Osteocyte (in vitro differentiated cells): Measurements from ENCODE around the gene CORO1C. TPM values are rescaled to one million over a fixed set of nuclear protein-coding genes. Genes with fewer than 3 reads are reported as not detected.

Source experiments
- DNase-seq: peaks from one replicate; pipeline ENCODE4 v3.0.0; 2021; ENCODE audit warnings: mixed read lengths; ENCODE audit not compliant: unreplicated experiment; ENCODE audit errors: extremely low spot score
- H3K27ac Mint-ChIP-seq: one replicate; pipeline ENCODE4 v1.8.0; 2021; ENCODE audit warnings: mild to moderate bottlenecking, mixed read lengths; ENCODE audit not compliant: unreplicated experiment
- H3K27me3 Mint-ChIP-seq: one replicate; pipeline ENCODE4 v1.8.0; 2021; ENCODE audit warnings: mixed read lengths; ENCODE audit not compliant: unreplicated experiment
- H3K36me3 Mint-ChIP-seq: one replicate; pipeline ENCODE4 v1.8.0; 2021; ENCODE audit warnings: mixed read lengths; ENCODE audit not compliant: unreplicated experiment
- H3K4me1 Mint-ChIP-seq: one replicate; pipeline ENCODE4 v1.8.0; 2021; ENCODE audit warnings: mixed read lengths; ENCODE audit not compliant: unreplicated experiment
- H3K4me3 Mint-ChIP-seq: one replicate; pipeline ENCODE4 v1.8.0; 2021; ENCODE audit warnings: mild to moderate bottlenecking, moderate library complexity, mixed read lengths; ENCODE audit not compliant: unreplicated experiment
- H3K9me3 Mint-ChIP-seq: one replicate; pipeline ENCODE4 v1.8.0; 2021; ENCODE audit warnings: mixed read lengths; ENCODE audit not compliant: unreplicated experiment
- total RNA-seq: library from RNA; stranded (reverse); gene quantifications from 2 replicates; pipeline ENCODE4 v1.2.1, GENCODE V29; 2021
- TF ChIP-seq, protein P1 (sequence below): fragments of 200-600 bp; sonication (generic); IDR thresholded peaks from 2 replicates; pipeline ENCODE4 v1.5.0; 2021; ENCODE audit warnings: antibody characterized with exemption, mild to moderate bottlenecking, moderate library complexity

CORO1C gene
- total RNA-seq, 1 donor from 2014 or later = 234 TPM

DNA sequence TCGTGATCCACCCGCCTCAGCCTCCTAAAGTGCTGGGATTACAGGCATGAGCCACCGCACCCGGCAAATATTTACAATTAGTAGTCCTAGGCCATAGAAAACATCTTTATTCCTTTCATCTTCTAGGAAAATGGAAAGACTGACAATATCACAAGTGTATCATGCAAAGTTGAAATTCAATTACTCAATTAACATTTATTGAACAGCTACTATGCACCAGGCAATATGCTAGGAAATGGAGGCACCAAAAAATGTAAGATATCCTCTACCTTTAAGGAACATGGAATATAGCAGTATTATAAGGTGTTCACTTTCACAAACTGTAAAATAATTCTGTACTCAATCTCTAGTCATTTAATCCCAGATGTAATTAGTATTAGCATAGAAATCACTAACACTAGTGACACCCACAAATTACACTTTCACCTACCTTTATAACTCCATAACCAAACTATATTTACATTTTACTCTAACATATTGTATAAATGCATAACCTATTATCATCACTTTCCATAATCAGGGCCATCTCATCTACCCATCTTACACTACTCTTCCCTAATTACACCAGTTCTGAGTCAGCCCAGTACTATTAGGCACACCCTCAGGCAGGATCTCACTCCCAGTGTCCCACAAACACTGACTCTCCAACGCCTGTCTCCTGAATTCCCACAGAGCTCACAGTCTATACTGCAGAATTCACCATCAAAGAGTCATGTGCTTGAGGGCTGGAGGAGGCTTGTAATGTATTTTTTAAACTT, 10.4 kb downstream of the CORO1C start:
- Mint-ChIP-seq H3K9me3 (no peaks in the 10 kb centered on the region), H3K4me1 (peaks cover 85% of the 10 kb centered on the region), H3K4me3 (peak overlapping the region; percentile 14), H3K27ac (peak overlapping the region; percentile 91), H3K36me3 (peaks cover 9% of the 10 kb centered on the region), H3K27me3 (no peaks in the 10 kb centered on the region)
- no peak for DNase-seq
- TF ChIP-seq, protein P1, sequence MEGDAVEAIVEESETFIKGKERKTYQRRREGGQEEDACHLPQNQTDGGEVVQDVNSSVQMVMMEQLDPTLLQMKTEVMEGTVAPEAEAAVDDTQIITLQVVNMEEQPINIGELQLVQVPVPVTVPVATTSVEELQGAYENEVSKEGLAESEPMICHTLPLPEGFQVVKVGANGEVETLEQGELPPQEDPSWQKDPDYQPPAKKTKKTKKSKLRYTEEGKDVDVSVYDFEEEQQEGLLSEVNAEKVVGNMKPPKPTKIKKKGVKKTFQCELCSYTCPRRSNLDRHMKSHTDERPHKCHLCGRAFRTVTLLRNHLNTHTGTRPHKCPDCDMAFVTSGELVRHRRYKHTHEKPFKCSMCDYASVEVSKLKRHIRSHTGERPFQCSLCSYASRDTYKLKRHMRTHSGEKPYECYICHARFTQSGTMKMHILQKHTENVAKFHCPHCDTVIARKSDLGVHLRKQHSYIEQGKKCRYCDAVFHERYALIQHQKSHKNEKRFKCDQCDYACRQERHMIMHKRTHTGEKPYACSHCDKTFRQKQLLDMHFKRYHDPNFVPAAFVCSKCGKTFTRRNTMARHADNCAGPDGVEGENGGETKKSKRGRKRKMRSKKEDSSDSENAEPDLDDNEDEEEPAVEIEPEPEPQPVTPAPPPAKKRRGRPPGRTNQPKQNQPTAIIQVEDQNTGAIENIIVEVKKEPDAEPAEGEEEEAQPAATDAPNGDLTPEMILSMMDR = no peak

DNA sequence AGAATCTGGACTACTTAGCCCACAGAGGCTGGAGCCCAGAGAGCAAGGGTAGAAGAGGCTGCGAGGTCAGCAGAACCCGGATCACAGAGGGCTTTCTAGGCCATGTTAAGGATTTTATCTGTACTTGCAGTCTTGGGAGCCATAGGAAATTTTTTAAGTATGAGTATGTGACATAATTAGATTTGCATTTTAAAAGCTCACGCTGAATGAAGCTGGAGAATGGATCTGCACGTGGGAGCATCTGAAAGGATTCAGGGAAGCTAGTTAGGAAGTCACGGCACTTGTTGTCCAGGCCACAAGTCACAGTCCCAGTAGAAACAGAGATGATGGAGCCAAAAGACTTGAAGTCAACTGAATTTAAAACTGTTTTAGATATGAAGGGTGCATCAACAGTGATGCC, 14.1 kb downstream of the CORO1C start:
- Mint-ChIP-seq H3K4me3 (no peak overlapping the region), H3K27me3 (no peaks in the 10 kb centered on the region), H3K4me1 (peaks cover 81% of the 10 kb centered on the region), H3K27ac (peak overlapping the region; percentile 9), H3K9me3 (no peaks in the 10 kb centered on the region), H3K36me3 (peaks cover 9% of the 10 kb centered on the region)
- no peak for DNase-seq
- TF ChIP-seq, protein P1 = no peak

DNA sequence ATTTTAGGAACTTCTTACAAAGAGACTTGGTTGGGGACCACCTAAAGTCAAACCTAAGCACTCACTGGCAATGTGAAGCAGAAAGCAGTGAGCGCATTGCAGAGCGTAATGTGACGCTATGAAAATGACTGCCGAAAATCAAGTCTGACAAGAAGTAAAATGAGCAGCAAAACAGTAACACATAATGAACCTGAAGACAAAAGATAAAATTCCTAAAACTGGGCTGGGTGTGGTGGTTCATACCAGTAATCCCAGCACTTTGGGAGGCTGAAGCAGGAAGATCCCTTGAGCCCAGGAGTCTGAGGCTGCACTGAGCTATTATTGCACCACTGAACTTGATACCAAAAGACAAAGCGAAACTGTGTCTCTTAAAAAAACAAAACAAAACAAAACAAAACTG, 16.5 kb downstream of the CORO1C start:
- Mint-ChIP-seq H3K4me3 (no peak overlapping the region), H3K4me1 (peaks cover 78% of the 10 kb centered on the region), H3K27ac (peak overlapping the region; percentile 61), H3K27me3 (no peaks in the 10 kb centered on the region), H3K36me3 (peaks cover 9% of the 10 kb centered on the region), H3K9me3 (no peaks in the 10 kb centered on the region)
- TF ChIP-seq, protein P1 = no peak
- no peak for DNase-seq

DNA sequence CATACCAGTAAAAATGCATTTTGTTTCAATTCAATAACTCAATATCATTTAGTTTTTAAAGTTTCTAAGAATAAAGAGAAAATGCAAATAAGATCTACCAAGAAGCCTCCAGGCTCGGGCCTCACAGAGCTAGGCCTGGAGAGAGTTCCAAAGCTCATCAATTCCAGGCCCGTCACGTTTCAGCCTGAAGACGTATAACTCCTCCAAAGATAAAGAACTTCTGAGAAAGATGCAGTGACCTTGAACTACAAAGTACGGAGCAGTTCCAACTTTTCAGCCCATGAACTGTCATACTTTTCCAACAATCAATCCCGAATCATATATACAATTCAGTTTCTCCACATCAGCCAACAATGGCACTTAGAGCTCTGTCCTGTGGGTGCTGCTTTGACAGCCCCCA, 17.8 kb downstream of the CORO1C start:
- TF ChIP-seq, protein P1 = no peak
- Mint-ChIP-seq H3K27ac (peak overlapping the region; percentile 50), H3K4me3 (no peak overlapping the region), H3K36me3 (peaks cover 12% of the 10 kb centered on the region), H3K4me1 (peaks cover 72% of the 10 kb centered on the region), H3K9me3 (no peaks in the 10 kb centered on the region), H3K27me3 (no peaks in the 10 kb centered on the region)
- no peak for DNase-seq

DNA sequence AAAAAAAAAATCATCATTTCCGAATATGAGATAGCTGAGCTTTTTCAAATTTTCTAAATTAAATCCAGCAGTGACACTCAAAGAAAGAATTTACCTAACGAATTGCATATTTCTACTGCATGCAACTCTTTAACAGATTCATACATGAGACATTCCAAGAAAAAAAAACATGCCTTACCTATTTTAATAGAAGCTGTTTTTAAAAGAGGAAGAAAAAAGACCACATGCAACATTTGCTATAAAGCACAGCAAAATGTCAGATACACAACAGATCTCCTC, 18.5 kb downstream of the CORO1C start:
- no peak for DNase-seq
- Mint-ChIP-seq H3K27ac (peak overlapping the region; percentile 50), H3K4me3 (no peak overlapping the region), H3K27me3 (no peaks in the 10 kb centered on the region), H3K36me3 (peaks cover 12% of the 10 kb centered on the region), H3K4me1 (peaks cover 70% of the 10 kb centered on the region), H3K9me3 (no peaks in the 10 kb centered on the region)
- TF ChIP-seq, protein P1 = no peak
